Astrocyte (in vitro differentiated cells and primary cell): ENCODE data around the gene PARVB.

Experiments
- EZH2 ChIP-seq: IDR thresholded peaks from 2 replicates; pipeline ENCODE4 v1.6.1; 2012; ENCODE audit warnings: mild to moderate bottlenecking, low read length, inconsistent platforms; ENCODE audit not compliant: insufficient read depth
- TF ChIP-seq, protein P1 (sequence below): IDR thresholded peaks from 2 replicates; pipeline ENCODE4 v1.5.1; 2011; ENCODE audit warnings: low read depth, mild to moderate bottlenecking, inconsistent platforms, low read length, moderate library complexity; ENCODE audit not compliant: insufficient read depth

DNA sequence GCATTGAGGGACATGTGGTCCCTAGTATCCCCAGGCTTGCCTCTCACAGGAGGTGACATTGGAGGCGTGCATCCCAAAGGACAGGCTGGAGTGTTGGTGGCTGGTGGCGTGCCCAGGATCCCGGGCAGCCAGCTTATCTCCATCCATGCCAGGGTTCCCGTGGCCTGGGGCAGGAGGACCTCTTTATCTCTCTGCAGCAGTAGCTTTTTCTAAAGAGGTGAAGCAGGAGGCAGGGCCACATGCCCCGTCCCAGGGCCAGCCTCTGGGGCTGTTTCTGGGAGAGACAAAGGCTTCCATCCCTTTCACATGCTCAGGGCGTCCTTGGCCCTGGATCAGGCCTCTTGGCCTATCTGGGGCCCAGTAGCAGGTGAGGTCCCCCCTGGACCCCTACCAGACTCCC is 176.3 kb downstream of the PARVB start:
- TF ChIP-seq, protein P1, sequence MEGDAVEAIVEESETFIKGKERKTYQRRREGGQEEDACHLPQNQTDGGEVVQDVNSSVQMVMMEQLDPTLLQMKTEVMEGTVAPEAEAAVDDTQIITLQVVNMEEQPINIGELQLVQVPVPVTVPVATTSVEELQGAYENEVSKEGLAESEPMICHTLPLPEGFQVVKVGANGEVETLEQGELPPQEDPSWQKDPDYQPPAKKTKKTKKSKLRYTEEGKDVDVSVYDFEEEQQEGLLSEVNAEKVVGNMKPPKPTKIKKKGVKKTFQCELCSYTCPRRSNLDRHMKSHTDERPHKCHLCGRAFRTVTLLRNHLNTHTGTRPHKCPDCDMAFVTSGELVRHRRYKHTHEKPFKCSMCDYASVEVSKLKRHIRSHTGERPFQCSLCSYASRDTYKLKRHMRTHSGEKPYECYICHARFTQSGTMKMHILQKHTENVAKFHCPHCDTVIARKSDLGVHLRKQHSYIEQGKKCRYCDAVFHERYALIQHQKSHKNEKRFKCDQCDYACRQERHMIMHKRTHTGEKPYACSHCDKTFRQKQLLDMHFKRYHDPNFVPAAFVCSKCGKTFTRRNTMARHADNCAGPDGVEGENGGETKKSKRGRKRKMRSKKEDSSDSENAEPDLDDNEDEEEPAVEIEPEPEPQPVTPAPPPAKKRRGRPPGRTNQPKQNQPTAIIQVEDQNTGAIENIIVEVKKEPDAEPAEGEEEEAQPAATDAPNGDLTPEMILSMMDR: no peak
- TF ChIP-seq EZH2: no peak
